ENCODE measurements around the gene RNF38.
"Not testable (repeated sequence)": the region's sequence is repeated elsewhere in the genome, so short reads cannot be mapped to it uniquely, and the experiment has no call there.

RNF38 gene

DNA sequence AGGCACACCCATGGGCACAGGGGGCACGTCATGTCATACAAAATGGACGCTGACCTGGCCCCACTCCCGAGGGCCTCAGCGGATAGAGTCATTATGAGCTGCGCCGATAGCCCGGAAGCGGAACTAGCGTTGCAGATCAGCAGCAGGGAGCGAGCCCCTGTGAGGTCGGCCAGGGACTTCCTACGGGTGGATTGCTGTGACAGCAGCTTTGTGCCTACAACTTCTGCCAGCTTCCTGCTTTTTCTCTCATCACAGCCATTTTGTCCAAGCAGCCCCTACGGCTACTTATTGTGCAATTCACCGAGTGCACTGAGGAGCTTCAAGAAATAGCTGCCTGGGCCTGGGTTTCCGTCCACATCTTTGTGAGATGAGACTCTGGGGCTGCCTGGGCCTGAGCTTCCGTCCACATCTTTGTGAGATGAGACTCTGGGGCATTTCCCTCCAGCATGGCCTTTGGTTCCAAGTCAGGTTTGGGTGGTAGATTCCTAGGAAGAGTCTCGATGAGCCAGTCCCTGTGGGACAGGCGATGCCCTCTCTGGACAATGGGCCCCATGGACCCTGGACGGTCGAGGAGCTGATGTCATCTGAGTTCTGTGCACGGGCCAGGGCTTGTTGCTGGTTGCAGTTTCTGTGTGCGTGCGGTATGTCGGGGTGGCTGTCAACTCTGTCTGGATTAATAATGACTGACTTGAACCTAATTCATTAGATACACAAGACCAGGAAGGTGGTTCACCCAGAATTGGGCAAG lies 74.8 kb downstream of the RNF38 start:
- no peak for DNase-seq

DNA sequence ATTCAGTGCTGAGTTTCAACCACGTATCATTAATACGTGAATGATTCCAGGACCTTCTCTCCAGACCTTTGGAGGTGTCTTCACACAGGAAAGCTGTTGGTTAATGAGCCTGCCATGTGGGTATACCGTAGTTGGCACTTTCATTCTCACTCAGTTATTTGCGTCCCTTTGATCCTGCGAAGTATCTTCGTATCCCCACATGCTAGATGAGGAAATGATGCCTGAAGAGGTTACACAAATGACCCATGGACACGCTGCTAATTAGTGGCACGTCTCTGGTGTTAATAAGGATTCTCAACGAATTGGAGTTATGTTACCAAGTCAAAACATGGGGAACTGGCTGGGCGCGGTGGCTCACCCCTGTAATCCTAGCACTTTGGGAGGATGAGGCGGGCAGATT lies 76.1 kb downstream of the RNF38 start:
- DNase-seq, result no peak

DNA sequence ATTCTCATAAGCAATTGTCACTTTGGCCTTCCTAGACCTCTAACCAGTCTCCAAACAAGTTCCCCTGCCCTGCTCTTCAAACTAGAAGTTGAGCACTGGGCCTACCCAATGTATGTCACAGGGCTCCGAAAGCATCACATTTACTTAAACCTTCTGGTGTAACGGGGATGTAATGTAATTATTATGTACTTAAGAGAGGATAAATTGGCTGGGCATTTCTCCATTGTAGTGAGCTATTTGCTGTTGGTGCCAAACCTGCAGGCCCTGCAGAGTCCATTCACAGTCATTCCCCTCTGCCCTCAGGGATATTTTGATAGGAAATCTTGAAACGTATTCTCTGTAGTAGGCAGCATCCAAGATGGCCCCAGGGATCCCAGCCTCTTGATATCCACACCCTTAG lies 77.6 kb downstream of the RNF38 start:
- no peak for DNase-seq

- not testable (repeated sequence) for DNase-seq
These were observed 78.2 kb downstream of the RNF38 start for GRCh38 chr9:36321903-36322302.

DNA sequence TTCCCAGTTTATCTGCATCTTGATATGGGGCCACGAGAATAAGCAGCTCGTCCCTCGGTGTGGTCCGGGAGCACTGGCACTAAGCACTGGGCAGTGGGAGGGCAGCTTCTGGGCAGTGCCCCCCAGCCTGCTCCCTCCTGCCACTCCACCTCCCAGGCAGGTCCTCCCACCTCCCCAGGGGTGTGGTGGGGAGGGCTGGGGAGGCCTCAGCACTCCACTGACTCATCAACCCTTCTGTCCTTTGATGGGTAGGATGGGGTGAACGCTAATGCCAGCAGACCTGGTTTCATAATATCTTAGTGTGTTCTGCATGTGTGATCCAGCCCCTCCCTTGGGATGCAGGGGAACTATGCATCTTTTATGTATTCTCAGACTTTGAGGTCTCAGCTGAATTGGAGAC lies 79.6 kb downstream of the RNF38 start:
- no peak for DNase-seq

DNA sequence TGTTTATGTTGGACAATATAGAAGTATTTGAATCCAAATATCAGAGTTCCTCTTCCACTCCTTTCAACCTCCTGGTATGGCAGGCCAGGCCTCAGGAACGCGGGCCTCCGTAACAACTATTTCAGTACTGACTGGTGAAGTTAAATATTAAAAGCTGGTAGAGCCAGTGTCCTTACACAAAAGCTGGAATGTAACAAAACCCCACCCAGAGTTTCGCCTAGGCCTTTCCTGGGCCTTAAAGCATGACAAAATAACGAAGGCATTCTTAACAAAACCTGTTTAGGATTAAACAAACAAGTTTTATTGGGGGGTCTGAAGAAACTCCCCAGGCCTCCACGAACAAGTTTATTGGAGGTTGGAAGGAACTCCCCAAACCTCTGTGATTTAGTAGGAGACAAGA lies 80.3 kb downstream of the RNF38 start:
- no peak for DNase-seq

DNA sequence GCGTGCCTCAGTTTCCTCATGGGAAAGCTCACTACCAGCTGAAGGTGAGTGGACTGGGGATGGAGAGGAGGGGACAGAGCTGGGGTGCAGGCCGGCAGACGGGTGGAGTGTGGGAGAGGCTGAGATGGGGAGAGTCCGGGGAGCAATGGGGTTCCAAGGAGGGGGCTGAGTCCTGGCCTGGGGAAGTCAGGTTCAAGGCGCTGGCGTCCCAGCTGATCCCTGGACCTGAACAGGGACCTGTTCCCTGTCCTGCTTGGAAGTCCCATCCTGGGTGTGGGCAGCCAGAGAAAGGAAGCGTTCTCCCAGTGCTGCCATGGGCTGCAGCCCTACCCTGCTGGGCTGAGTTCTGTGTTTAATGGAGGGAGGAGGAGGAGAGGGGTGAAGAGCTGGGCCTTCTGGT lies 80.9 kb downstream of the RNF38 start:
- DNase-seq, result no peak

DNA sequence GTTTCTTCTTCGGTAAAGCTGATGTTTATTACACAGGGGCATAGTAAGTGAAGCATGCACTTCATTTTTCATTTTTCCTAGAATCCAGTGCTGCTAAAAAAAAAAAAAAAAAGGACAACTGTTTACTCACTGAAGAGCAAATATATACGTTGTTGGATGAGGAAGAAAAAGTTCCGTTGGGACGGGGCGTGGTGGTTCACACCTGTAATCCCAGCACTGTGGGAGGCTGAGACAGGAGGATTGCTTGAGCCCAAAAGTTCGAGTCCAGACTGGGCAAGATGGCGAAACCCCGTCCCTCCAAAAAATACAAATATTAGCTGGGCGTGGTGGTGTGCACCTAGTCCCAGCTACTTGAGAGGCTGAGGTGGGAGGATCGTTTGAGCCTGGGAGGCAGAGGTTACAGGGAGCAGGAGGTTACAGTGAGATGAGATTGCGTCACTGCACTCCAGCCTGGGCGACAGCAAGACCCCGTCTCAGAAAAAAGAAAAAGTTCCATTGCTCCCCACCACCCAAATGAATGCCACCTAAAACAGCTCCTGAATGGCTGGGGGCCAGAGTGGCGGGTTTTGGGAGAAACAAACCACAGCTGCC lies 81.8 kb downstream of the RNF38 start:
- DNase-seq, result no peak

DNA sequence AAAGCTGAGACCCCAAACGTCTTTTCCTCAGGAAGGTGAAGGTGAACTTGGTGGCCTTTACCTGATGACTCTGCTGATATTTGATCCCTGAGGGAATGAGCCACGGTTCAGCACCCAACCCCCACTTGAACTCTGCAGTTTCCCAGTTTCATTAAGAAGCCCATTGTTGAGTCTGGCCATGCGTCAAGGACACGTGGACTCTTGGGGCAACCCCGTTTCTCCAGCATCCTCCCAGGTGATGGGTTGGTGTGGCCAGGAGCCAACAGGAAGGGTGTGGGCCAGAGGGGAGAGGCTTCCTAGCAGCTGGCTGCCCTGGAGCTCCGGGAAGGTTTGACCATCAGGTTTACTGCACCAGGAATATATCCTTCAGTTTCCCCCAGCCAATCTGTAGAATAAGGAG lies 82.3 kb downstream of the RNF38 start:
- no peak for DNase-seq

DNA sequence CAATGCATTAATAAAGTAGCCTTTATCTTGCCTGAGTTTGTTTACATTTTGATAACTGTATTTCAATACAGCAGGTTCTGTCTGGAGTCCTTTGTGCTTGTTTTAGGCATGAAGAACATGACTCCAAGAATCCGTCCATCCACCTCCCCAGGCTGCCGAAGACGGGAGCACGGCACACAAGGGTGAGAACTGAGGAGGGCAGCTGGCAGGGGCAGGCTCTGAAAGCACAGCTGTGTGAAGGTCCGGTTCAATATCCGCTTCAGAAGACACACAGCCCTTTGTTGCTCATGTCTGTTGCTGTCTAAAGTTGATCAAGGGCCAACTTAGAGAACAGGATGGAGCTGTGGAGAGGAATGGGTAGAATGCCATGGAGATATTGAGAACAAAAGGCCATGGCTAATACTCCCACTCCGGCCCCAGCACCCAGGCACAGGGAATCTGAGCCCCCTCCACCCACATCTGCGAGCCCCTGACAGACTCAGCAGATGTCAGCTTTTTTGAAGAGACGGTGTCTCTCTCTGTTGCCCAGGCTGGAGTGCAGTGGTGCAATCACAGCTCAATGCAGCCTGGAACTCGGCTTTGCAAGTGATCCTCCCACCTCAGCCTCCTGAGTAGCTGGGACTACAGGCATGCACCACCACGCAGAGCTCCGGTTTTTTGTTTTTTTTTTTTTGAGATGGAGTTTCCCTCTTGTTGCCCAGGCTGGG lies 83.3 kb downstream of the RNF38 start:
- no peak for DNase-seq

GRCh38 chr9:36316049-36316448 lies 84.0 kb downstream of the RNF38 start:
- DNase-seq, result no peak

DNA sequence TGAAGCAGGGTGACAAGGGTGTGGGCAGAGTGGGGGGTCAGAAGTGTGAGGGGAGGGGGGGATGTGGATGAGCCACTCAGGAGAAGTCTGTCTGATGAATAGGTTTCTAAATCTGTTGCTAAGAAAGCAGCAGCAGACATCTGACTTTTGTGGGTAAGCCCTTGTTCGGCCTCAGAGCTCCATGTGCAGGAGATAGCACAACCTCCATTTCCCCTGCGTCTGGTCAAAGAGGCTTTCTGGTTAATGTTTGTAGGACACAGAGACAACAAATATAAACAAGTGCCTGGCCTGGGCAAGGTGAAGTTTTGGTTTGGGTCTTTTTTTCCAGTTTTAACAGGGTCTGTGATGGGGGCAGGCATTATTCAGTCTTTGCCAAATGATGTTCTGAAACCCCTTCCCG lies 84.8 kb downstream of the RNF38 start:
- DNase-seq, result no peak

DNA sequence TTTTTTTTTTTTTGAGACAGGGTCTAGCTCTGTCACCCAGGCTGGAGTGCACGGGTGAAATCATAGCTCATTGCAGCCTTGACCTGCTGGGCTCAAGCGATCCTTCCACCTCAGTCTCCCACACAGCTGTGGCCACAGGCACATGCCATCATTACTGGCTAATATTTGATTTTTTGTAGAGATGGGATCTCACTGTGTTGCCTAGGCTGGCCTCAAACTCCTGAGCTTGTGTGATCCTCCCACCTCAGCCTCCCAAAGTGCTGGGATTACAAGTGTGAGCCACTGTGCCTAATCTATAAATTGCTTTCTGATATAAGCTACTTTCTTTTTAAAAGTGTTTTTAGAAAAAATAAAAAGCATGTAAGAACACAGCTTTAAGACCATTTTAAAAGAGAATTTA lies 85.3 kb downstream of the RNF38 start:
- DNase-seq, result no peak

DNA sequence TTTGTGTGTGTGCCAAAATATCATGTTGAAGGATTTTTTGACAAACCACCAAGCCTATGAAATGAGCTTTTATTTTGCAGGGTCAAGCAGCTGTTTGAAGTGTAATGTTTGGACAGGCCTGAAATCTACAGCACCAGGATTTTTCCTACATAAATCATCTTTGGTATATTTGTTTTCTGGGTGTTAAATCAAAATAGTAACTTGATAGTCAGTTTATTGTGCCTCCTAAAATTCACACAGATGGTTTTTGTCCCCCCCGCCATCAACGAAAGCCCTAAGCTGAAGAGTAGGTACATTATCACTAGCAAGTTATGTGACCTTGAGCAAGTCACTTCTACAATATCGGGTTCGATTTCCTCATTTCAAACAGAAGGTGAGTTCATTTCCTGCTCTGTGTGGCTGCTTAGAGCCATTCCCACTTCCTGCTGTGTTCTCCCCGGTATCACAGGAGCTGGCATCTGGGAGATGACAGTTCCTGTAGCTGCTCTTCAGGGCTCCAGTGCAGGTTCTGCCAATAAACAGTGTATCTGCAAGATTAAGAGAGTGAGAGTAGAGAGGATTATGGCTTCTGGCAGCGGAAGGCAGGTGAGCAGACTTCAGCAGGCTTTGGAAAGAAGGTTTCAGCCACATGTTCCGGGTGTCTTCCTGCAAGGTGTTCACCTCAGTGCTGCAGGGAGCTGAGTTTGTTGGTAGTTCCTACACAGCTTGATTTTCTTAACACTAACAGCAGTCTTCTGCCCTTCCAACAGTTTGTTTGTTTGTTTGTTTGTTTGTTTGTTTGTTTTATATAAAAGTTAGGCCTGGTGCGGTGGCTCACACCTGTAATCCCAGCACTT lies 93.4 kb downstream of the RNF38 start:
- no peak for DNase-seq

DNA sequence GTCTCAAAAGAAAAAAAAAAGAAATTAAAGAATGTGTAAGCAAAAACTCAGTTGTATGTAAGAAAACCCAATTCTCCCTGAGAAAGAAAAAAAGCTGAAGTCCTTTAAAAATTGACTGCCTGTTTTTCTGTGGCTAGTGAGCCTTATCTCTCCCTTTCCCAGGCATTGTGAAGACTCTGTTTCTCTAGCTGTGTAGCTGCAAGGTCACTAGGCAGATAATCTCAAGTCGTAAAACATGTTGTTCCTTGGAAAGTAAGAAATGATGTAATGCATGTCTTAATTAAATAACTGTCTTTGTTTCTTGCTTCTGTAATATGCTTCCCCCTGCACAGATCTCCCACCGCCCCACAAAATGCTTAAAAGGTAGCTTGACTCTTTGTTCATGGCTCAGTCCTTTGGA lies 95.7 kb downstream of the RNF38 start:
- not testable (repeated sequence) for DNase-seq

DNA sequence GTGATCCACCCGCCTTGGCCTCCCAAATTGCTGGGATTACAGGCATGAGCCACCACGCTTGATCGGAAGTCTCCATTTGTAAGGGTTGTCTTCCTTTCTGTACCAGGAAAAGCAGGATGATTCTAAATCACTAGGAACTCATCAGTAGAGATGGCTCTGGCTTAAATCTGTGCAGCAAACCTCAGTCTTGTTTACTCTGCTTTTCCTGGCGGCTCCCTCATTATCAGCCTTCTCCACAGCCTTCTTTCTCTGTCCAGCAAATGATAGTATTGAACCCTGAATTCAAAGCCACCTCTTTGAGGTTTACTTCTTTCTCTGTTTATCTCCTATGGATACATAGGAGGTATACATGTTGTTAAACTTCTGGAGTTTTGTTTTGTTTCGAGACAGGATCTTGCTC lies 98.8 kb downstream of the RNF38 start:
- no peak for DNase-seq

DNA sequence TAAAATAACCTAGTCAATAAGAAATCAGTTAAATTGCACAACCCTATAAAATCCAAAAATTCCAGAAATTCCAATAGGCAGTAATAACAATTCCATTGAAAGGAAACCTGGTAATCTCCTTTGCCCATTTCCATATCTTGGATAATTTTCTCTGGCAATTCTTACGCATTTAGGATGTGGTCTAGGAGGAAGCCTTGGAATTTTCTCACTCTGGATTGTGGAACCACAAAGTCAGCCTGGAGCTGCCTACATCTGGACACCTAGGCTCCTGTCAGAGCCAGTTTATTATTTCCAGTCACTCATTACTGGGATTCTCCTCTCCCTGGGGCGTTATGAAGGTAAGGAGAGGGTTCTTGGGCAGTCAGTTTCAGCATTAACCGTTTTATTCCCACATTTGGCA lies 101.5 kb downstream of the RNF38 start:
- DNase-seq, result no peak

GRCh38 chr9:36297798-36298197 lies 102.3 kb downstream of the RNF38 start:
- no peak for DNase-seq

GRCh38 chr9:36294996-36295395 lies 105.1 kb downstream of the RNF38 start:
- not testable (repeated sequence) for DNase-seq

- DNase-seq, result no peak
These were observed 106.2 kb downstream of the RNF38 start for GRCh38 chr9:36293918-36294317.

DNA sequence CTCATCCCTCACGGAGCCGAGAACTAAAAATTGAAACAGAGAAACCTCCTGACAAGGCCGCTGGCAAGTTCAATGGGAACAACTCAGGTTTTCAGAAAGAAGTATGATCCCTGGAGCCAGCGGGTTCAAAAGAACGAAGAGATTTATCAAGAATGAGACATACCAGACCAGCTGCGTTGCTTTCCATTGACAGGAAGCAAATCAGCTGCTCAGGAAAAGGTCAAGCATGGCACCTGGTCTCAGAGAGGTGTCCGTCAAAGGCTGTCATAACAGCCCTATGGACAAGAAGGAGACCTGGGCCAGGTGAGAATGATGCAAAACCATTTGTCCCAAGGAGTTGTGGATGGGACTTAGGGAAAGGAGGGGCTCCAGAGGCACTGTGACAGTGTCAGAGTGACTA lies 106.9 kb downstream of the RNF38 start:
- DNase-seq, result no peak

DNA sequence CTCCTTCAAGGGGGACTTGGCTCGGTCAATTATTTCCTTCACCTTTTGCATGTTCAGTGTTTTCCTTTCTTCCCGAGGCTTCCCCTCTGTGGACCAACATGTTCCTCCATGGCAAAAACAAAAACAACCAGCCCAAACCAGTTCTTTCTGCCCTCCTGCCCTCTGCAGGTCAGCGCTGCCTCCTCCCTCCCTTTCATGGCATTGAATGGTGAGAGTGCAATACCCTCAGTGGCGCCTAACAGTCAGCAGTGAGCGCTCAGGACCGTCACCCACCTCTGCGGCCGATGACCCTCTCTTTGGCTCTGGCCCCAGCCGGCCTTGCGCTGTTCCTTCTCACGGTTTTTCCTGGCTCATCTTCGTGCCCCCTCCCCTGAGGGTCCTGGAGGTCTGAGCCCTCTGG lies 107.4 kb downstream of the RNF38 start:
- no peak for DNase-seq

DNA sequence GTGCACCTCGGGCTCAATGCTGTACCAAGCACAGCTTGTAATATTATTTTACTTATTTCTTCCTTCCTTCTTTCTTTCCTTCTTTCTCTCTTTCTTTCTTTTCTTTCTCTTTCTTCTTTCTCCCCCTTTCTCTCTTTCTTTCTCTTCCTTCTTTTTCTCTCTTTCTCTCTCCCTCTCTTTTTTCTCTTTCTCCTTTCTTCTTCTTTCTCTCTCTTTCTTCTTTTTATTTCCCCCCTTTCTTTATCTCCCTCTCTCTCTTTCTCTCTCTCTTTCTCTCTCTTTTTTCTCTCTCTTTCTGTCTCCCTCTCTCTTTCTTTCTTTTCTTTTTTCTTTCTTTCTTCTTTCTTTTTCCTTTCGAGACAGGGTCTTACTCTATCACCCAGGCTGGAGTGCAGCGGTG lies 109.1 kb downstream of the RNF38 start:
- no peak for DNase-seq

Data from NCI-H345 (cell line).